ENCODE data around the gene OR6C70. TPM values are rescaled to one million over a fixed set of nuclear protein-coding genes. Genes with fewer than 3 reads are reported as not detected.

OR6C70 gene
- total RNA-seq (2012; rRNA removed): not detected in 2 replicates
- polyA plus RNA-seq (2012; rRNA removed): not detected in 2 replicates
- polyA plus RNA-seq (2012; cell fraction: cytosol; rRNA removed): not detected in 2 replicates
- not detected in 2 replicates for polyA plus RNA-seq (2012; cell fraction: nucleus; rRNA removed; ENCODE audit: low replicate concordance)
- Bru-seq, nascent RNA: not detected
- BruChase-seq, experiment 1, labeled RNA remaining after a 6-hour chase: not detected
- BruChase-seq, experiment 2, labeled RNA remaining after a 2-hour chase: not detected
- long read RNA-seq: 0 reads

DNA sequence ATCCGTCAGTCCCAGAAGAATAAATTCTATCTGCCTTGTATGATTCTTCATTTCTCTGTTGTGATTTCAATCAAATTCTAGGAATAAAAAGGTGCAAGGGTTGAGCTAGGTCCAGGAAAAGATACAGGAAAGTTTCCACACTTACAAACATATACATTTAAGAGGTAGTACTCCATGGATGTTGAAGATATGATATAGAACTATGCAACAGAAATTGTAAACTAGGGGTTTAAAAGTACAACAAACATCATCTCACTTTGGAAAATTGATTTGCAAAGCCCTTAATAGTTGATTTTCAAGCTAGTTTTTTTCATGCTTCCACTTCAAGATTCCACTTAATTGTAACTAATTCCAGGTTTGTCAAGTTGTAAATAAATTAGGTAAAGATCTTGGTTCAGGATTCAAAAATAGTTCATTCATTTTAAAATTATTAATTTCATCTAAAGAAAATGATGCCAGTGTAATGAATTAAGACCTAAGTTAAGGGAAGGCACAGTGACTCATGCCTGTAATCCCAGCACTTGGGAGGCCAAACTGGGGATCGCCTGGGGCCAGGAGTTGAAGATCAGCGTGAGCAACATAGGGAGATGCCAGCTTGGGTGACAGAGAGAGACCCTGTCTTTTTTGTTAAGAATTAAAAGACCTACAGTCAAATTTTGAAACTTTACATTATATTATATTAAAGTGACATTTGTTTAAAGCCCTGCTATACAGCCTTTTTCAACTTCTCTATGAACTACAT is at the start of gene OR6C70:
Gene OR6C70, minus strand, starts transcription at position 51 of the 742 bp plus-strand sequence. Its CDS starts 0 bp downstream, at position 51.
- intact Hi-C loops (cut with micrococcal nuclease) (no loop called here), dilution Hi-C loops (cut with HindIII; ENCODE audit: low sequenced_read_pairs, unreplicated experiment) (no loop called here), in situ Hi-C loops (cut with MboI; ENCODE audit: low sequenced_read_pairs) (no loop called here)
- H3K4me1 ChIP-seq (ENCODE audit: control insufficient read depth, insufficient read depth, low read length): no peaks in the 10 kb centered on the region
- H3K4me3 ChIP-seq (ENCODE audit: insufficient read depth, low read depth, low read length): no peak within 1 kb of the TSS
- WGBS, 2 experiments (ENCODE audit: extremely low coverage in 2 of 2, insufficient read length in 1 of 2): no CpG with 5 or more reads among the region's 3 CpGs
- H3K9me3 ChIP-seq (ENCODE audit: control insufficient read depth, insufficient read depth, low read length): no peaks in the 10 kb centered on the region
- H4K91ac ChIP-seq (ENCODE audit: insufficient read depth, low read depth, low read length): no peak within 1 kb of the TSS
- no peak within 1 kb of the TSS for H2BK20ac ChIP-seq (ENCODE audit: low read depth, low read length)
- H3K36me3 ChIP-seq (ENCODE audit: control insufficient read depth, insufficient read depth, low read length): no peaks in the 10 kb centered on the region
- H2AK9ac ChIP-seq (replicated peaks; ENCODE audit: low read depth, low read length, poor library complexity): no peak within 1 kb of the TSS
- no peak for ATAC-seq (ENCODE audit: low read depth)
- no peak within 1 kb of the TSS for H2BK5ac ChIP-seq (ENCODE audit: low read depth, low read length, poor library complexity, severe bottlenecking)
- no peak within 1 kb of the TSS for H2BK120ac ChIP-seq (ENCODE audit: low read depth, low read length)
- H3K9ac ChIP-seq (ENCODE audit: low read depth, low read length): no peak within 1 kb of the TSS
- no peak within 1 kb of the TSS for H3K23ac ChIP-seq (ENCODE audit: low read depth, low read length)
- H2BK15ac ChIP-seq (ENCODE audit: low read depth, low read length): no peak within 1 kb of the TSS
- no peak within 1 kb of the TSS for H3K4ac ChIP-seq (ENCODE audit: low read depth, low read length)
- no peak within 1 kb of the TSS for H2AFZ ChIP-seq (replicated peaks; ENCODE audit: low read length, poor library complexity)
- H3K27ac ChIP-seq (ENCODE audit: insufficient read depth, low read length): no peak within 1 kb of the TSS
- no peak within 1 kb of the TSS for H2AK5ac ChIP-seq (ENCODE audit: low read depth, low read length)
- H4K8ac ChIP-seq (ENCODE audit: low read depth in 2 of 2, low read length in 2 of 2): no peak within 1 kb of the TSS
- H3K79me1 ChIP-seq (ENCODE audit: low read depth in 1 of 2, low read length in 2 of 2): no peaks in the 10 kb centered on the region
- BruUV-seq (replicated peaks): no TSS peak
- H3K4me2 ChIP-seq (ENCODE audit: low read depth, low read length): no peak within 1 kb of the TSS
- no peaks in the 10 kb centered on the region for H4K20me1 ChIP-seq (ENCODE audit: insufficient read depth, low read length)
- H3K9me1 ChIP-seq (ENCODE audit: insufficient read depth, low read length): no peaks in the 10 kb centered on the region
- ChIA-PET CTCF (interaction anchor here (1.2 kb wide), 1 partner anchor 14 kb away, joined by 3 read pairs; no protein-coding TSS in a partner anchor), POLR2A (ENCODE audit: unreplicated experiment) (no interaction called here)
- H3K14ac ChIP-seq (replicated peaks; ENCODE audit: low read depth, low read length): no peak within 1 kb of the TSS
- DNase-seq: no peak
- H3K56ac ChIP-seq (ENCODE audit: extremely low read depth, insufficient read depth, low read length): no peak within 1 kb of the TSS
- H3K27me3 ChIP-seq (ENCODE audit: control insufficient read depth, insufficient read depth, low read length): no peaks in the 10 kb centered on the region
- no peak within 1 kb of the TSS for H4K5ac ChIP-seq (ENCODE audit: low read depth, low read length)
- no peak within 1 kb of the TSS for H3K18ac ChIP-seq (ENCODE audit: low read depth, low read length)
- TF ChIP-seq NFE2L2 (IDR thresholded peaks at IDR 0.05; ENCODE audit: low read depth, low read length): no peak
- no peak for TF ChIP-seq FOS (IDR thresholded peaks at IDR 0.05; ENCODE audit: low read depth, low read length)
- TF ChIP-seq MXI1 (IDR thresholded peaks at IDR 0.05; ENCODE audit: borderline replicate concordance, low read depth, low read length): no peak
- no peak for TF ChIP-seq CEBPB (IDR thresholded peaks at IDR 0.05; ENCODE audit: low read depth, low read length)
- no peak for TF ChIP-seq SMC3 (IDR thresholded peaks at IDR 0.05; ENCODE audit: low read depth, low read length)
- no peak for TF ChIP-seq RCOR1 (IDR thresholded peaks at IDR 0.05; ENCODE audit: insufficient replicate concordance, low read length)
- TF ChIP-seq, protein P1, sequence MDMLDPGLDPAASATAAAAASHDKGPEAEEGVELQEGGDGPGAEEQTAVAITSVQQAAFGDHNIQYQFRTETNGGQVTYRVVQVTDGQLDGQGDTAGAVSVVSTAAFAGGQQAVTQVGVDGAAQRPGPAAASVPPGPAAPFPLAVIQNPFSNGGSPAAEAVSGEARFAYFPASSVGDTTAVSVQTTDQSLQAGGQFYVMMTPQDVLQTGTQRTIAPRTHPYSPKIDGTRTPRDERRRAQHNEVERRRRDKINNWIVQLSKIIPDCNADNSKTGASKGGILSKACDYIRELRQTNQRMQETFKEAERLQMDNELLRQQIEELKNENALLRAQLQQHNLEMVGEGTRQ (IDR thresholded peaks at IDR 0.05; ENCODE audit: low read depth, low read length): no peak
- no peak for TF ChIP-seq BHLHE40 (IDR thresholded peaks at IDR 0.05; ENCODE audit: low read depth, low read length)
- TF ChIP-seq RAD21 (IDR thresholded peaks at IDR 0.05; ENCODE audit: low read length): no peak
- TF ChIP-seq CTCF (conservative IDR thresholded peaks at IDR 0.05; ENCODE audit: low read depth, low read length): no peak
- TF ChIP-seq ELK1 (IDR thresholded peaks at IDR 0.05; ENCODE audit: borderline replicate concordance, low read depth, low read length): no peak
- TF ChIP-seq CHD1 (IDR thresholded peaks at IDR 0.05; ENCODE audit: low read depth, low read length): no peak
- no peak for TF ChIP-seq MAZ (IDR thresholded peaks at IDR 0.05; ENCODE audit: borderline replicate concordance, low read depth, low read length)
- TF ChIP-seq POLR2A (IDR thresholded peaks at IDR 0.05; ENCODE audit: low read depth, low read length): no peak
- TF ChIP-seq MAFK (IDR thresholded peaks at IDR 0.05; ENCODE audit: low read depth, low read length): no peak
